AG04449 (cell line): ENCODE measurements around the gene CES1.
"Not testable (repeated sequence)": the region's sequence is repeated elsewhere in the genome, so short reads cannot be mapped to it uniquely, and the experiment has no call there.

Experiments used
- CTCF ChIA-PET: fragments of 350-600 bp; formaldehyde crosslinking; extraction: SDS; loops from one replicate; lab custom pipeline; 2021; ENCODE audit warnings: antibody characterized with exemption; lab: Yijun Ruan, JAX
- POLR2A ChIA-PET: fragments of 400-600, 350-600 bp; formaldehyde crosslinking; extraction: SDS; loops from one replicate; lab custom pipeline; 2020; ENCODE audit warnings: antibody characterized with exemption, inconsistent platforms; lab: Yijun Ruan, JAX
- DNase-seq: peaks from one replicate; pipeline ENCODE4 v3.0.0-alpha.2; 2010; ENCODE audit warnings: low read depth, low spot score
- H3K4me3 ChIP-seq: 2 replicates; pipeline ENCODE4 v1.5.1; 2011; ENCODE audit warnings: low read depth, mild to moderate bottlenecking, control low read depth, low read length
- CTCF ChIP-seq: IDR thresholded peaks from one replicate; pipeline ENCODE4 v1.5.1; 2011; ENCODE audit warnings: mild to moderate bottlenecking, moderate library complexity, low read length, control low read depth, inconsistent platforms; ENCODE audit not compliant: insufficient read depth; ENCODE audit errors: missing control alignments

Gene CES1

GRCh38 chr16:55782793-55783091, 50.2 kb downstream of the CES1 start:
- CTCF ChIA-PET, DNase-seq, POLR2A ChIA-PET, H3K4me3 ChIP-seq: not testable (repeated sequence)

GRCh38 chr16:55782091-55782792, 50.7 kb downstream of the CES1 start:
- DNase-seq, POLR2A ChIA-PET, H3K4me3 ChIP-seq, CTCF ChIA-PET: not testable (repeated sequence)

GRCh38 chr16:55781456-55781855, 51.4 kb downstream of the CES1 start:
- DNase-seq, H3K4me3 ChIP-seq, POLR2A ChIA-PET, CTCF ChIA-PET: not testable (repeated sequence)

- CTCF ChIA-PET, DNase-seq, POLR2A ChIA-PET, H3K4me3 ChIP-seq: not testable (repeated sequence)
These were observed 52.8 kb downstream of the CES1 start for GRCh38 chr16:55780095-55780407.

- DNase-seq: no peak
- POLR2A ChIA-PET: no interaction called here
- no peak for TF ChIP-seq CTCF
- no peak overlapping the region for H3K4me3 ChIP-seq
- CTCF ChIA-PET: no interaction called here
These were observed 53.3 kb downstream of the CES1 start for GRCh38 chr16:55779402-55780094.

- no peak for TF ChIP-seq CTCF
- ChIA-PET CTCF (no interaction called here), POLR2A (no interaction called here)
- H3K4me3 ChIP-seq: no peak overlapping the region
- DNase-seq: no peak
These were observed 54.1 kb downstream of the CES1 start for GRCh38 chr16:55778757-55779156.

GRCh38 chr16:55775857-55776256, 57.0 kb downstream of the CES1 start:
- no peak overlapping the region for H3K4me3 ChIP-seq
- ChIA-PET CTCF (no interaction called here), POLR2A (no interaction called here)
- TF ChIP-seq CTCF: no peak
- no peak for DNase-seq

GRCh38 chr16:55773859-55774549, 58.9 kb downstream of the CES1 start:
- no peak for TF ChIP-seq CTCF
- ChIA-PET CTCF (no interaction called here), POLR2A (no interaction called here)
- no peak overlapping the region for H3K4me3 ChIP-seq
- no peak for DNase-seq
